GM21367 (cell line): ENCODE results near the gene RAD52.

Experiments used
- ATAC-seq: cut with Tn5 transposase; IDR thresholded peaks from one replicate; pipeline ENCODE4 v1.9.1; 2021; ENCODE audit not compliant: unreplicated experiment

Gene RAD52

DNA sequence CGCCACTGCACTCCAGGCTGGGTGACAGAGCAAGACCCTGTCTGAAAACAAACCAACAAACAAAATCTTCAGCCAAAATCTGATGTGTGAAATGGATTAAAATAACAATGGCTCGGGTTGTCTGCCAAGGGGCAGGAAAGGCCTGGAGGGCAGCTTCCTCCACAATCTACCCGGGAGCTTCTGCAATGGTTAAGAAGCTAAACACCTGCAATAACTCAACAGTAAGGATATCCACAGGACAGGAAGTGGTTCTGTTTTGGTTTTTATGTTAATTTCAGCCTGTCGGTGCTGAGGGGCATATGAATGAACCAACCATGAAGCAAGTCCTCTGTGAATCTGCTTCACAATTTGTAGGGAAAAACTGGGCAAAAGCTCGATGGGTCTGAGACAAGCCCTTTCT is 34.4 kb downstream of the RAD52 start:
- no peak for ATAC-seq

DNA sequence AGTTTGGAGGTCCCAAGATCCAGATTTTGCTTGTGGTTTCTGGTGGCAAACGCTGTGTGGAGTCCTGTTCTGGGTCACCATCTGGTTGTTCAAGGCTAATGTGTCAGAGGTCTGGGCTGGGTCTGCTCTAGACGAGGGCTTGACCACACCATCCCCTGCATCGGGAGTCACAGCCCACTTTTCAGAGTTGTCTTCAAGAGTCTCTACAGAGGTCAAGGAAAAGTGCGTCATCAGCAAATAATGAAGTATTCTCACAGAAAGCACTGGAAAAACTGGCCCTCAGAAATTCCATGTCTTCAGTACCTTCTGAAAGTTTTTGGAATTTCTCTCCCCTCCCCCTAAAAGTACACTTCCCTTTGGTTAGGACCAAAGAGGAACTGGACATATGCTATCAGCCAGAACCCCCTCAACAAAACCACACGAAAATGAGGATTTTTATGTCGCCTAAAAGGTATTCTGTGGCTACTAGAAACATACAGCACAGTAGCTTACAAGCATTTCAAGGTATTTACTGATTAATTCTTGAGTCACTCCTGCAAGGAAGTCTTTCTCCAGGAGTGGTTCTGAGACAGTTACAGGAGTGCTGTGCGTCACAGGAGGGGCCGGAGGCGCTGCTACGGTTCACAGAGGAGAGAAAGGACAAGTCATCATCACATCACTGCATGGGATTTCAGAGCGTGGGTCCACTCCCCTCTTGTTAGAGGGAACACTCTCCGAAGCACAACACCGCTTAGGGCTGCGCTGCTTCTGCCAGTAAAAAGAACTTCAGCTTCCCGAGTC is 35.4 kb downstream of the RAD52 start:
- no peak for ATAC-seq

GRCh38 chr12:912466-913235 is 36.8 kb downstream of the RAD52 start:
- ATAC-seq, result no peak

DNA sequence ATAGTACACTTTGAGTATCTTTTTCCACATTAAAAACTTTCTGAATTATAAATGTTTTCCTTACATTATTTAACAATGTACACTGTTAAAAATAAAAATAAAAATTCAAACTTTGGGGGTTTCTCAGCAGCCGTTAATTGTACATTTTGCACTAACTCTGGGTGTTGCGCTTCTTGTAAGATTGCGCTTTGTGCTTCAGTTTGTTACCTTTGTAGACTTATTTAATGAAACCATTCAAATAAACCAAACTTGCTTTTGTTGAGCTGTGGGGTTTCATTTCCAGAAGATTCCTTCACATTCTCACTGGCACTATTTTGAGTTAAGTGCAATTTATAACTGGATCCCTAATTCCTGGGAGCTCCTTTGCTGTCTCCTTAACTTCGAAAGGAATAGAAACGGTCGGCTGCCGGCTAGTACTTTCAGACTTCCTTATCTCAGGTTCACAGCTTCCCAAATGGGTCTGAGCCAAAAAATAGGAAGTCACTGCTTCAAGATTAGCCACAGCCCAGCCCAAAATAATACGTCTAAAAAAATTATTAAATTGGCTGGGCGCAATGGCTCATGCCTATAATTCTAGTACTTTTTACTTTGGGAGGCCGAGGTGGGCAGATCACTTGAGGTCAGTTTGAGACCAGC is 38.2 kb downstream of the RAD52 start:
- ATAC-seq, result no peak

GRCh38 chr12:910416-910815 is 39.1 kb downstream of the RAD52 start:
- ATAC-seq, result no peak

GRCh38 chr12:909861-910260 is 39.6 kb downstream of the RAD52 start:
- ATAC-seq, result no peak

DNA sequence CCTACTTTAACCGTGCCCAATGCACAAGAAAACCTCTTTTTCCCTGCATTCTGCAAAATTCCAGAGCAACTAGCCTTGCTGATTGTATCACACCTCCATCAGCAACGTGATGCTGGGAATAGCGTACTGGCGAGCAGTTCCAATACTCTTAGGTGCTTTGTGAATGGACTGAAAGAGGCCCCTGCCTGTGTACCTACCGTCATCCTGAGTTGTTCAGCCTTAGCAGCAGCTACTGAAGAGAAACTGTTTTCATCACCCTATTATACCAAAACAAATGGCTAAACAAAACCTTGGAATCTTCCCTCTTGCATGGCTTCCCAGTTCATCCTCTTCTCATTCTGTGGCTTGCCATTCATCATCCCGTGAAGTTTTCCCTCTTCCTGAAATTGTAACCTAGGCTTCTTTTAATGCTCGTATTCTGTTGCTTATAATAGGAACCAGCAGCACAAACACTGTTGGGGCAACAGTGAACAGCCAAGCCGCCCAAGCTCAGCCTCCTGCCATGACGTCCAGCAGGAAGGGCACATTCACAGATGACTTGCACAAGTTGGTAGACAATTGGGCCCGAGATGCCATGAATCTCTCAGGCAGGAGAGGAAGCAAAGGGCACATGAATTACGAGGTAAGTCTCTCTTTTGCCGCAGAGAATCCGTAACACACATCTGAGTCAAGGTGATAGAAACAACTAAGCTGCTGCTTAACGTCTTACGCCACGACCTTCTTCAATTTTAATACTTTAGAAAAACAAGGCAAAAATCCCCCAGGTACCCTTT is 41.9 kb downstream of the RAD52 start:
- no peak for ATAC-seq

GRCh38 chr12:906062-906585 is 43.4 kb downstream of the RAD52 start:
- ATAC-seq, result no peak

DNA sequence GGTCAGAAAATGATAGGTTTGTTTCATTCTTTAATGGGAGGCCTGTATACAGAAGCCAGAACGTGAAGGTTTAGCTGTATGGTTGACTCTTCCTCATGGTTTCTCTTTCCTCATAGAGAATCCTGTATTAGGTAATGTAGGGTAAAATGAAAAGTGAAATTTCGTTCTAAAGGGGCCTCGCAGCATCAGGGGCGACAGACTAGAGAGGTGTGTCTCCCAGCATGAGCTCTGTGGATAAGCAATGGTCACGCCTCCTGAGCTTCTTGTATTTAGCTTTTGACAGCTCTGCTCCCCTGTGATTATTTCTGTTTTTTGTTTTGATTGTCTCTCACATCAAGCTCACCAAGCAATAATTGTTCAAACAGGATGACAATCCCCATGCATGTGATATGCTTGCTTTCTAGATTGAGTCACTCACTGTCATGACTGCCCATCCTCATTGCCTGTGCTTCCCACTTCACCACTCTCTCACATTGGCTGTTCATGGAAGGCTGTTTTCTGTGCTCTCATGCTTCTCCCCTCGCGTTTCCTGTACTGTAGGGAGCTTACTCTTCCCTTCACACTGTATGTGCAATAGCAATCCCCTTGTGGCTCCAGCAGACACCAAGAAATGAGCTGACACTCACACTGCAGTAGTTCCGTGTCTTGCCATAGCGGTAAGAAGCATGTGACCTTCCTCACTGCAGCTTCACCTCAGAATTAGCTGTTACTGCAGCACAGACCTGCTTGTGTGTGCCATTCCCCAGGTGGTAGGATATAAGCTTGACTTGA is 44.0 kb downstream of the RAD52 start:
- ATAC-seq, result no peak

DNA sequence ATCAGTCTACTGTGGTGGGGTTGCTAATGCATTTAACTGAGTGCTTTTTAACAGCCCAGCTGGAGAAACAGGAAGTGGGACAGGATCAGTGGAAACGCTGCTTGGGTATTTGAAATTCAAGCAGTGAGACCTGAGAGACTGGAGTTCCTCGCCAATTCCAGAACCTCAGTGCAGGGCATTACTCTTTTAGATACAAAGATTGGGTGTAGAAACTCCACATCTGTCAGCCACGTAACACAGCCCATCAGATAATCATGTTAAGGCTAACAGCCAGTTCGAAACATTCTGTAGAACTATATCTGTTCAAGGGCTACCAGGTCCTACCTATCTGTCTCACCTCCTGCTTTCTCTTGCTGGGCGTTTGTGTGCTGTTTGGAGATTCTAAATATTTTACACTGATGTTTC is 45.5 kb downstream of the RAD52 start:
- ATAC-seq, result no peak

GRCh38 chr12:903055-903454 is 46.4 kb downstream of the RAD52 start:
- no peak for ATAC-seq

DNA sequence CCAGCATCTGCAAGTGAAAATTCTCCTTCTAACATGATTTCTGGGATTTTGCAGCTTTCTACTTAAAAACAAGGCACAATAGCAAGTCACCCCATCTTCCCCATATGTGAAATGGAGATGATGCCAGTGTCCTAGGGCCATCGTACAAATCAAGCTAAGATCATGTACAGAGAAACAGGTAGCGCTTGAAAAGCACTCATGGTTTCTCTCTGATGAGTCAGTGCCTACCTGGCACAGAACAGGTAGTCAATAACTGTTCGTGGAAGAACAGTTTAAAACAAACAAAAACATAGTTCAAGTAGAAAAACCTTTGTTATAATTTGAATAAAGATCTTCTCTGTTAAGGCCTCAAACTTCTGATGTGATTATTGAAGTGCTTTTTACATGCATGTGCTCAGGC is 46.9 kb downstream of the RAD52 start:
- no peak for ATAC-seq

DNA sequence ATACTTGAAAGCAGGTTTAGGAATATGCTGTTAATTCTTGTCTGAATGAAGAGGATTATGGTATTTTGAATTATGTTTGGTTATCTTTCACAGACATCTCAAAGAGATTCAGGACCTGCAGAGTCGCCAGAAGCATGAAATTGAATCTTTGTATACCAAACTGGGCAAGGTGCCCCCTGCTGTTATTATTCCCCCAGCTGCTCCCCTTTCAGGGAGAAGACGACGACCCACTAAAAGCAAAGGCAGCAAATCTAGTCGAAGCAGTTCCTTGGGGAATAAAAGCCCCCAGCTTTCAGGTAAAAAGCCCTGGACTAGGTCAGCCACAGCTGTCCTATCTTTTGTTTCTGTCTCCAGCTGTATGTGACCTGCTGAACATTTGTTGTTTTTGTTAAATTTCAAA is 52.1 kb downstream of the RAD52 start:
- ATAC-seq, result no peak

DNA sequence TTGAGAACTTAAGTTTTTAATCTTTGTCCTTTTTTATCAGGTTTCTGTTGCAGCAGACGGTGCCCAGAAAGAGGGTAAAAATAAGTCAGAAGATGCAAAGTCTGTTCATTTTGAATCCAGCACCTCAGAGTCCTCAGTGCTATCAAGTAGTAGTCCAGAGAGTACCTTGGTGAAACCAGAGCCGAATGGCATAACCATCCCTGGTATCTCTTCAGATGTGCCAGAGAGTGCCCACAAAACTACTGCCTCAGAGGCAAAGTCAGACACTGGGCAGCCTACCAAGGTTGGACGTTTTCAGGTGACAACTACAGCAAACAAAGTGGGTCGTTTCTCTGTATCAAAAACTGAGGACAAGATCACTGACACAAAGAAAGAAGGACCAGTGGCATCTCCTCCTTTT is 53.5 kb downstream of the RAD52 start:
- ATAC-seq, result no peak

DNA sequence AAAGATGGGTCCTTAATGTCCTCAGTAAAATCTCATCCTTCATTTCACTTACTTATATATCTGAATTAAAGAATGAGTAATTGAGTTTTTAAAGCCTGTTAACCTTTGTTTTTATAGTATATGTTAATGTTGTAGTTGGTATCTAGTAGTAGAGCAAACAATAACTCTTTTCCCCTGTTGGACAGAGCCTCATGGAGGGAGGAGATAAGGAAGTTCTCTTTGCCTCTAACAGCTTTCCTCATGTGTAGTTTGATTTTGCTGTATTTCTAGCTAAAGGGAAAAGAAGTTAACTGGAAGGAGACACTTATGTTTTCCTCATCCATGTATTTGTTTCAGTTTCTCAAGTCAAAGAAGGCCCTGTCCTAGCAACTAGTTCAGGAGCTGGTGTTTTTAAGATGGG is 55.3 kb downstream of the RAD52 start:
- no peak for ATAC-seq

DNA sequence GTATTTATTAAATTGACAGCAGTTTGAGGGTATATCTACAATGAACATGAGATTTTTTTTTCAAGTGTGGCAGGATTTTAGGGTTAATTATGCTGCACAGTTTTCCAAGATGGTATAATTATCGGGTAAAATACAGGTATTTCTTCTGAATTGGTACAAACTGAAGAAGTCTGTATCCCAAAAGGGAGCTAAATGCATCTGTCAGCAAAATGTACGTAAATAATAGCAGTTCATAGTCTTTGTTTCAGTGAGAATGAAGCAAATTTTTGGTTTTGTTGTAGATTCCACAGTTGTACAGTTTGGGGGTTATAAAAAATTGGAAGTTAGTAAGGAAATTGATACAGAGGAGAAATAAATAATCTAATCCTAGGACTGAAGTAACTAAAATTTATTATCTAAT is 63.3 kb downstream of the RAD52 start:
- ATAC-seq, result no peak

DNA sequence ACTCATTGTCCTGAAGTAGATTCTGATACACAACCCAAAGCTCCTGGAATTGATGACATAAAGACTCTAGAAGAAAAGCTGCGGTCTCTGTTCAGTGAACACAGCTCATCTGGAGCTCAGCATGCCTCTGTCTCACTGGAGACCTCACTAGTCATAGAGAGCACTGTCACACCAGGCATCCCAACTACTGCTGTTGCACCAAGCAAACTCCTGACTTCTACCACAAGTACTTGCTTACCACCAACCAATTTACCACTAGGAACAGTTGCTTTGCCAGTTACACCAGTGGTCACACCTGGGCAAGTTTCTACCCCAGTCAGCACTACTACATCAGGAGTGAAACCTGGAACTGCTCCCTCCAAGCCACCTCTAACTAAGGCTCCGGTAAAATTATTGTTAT is 63.8 kb downstream of the RAD52 start:
- ATAC-seq, result no peak

- no peak for ATAC-seq
Measured at GRCh38 chr12:884746-885414, 64.6 kb downstream of the RAD52 start.

DNA sequence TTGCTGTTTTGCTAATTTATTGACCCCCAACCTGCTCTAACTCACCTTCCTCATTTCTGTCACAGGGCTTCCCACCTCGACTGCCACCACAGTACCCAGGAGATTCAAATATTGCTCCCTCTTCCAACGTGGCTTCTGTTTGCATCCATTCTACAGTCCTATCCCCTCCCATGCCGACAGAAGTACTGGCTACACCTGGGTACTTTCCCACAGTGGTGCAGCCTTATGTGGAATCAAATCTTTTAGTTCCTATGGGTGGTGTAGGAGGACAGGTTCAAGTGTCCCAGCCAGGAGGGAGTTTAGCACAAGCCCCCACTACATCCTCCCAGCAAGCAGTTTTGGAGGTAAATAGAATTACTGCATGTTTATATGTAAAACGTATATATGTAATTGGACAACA is 68.8 kb downstream of the RAD52 start:
- no peak for ATAC-seq

- no peak for ATAC-seq
Measured at GRCh38 chr12:879641-880040, 69.9 kb downstream of the RAD52 start.
